HL-60/S4 treated with retinoic acid at 250 ng/mL for 4 days and 3 days (cell line): ENCODE measurements around the gene RPTOR.

Source experiments
- in situ Hi-C: fragments of 300-500 bp; cut with MboI; formaldehyde crosslinking; loops from 2 replicates; pipeline ENCODE4 v1.7.0; 2022; ENCODE audit warnings: low sequenced_read_pairs

The RPTOR gene

GRCh38 chr17:80984749-80985148 lies 440.1 kb downstream of the RPTOR start:
- in situ Hi-C loops = loop anchor here (10.0 kb wide), 1 partner anchor 550 kb away; no protein-coding TSS in a partner anchor

GRCh38 chr17:80986046-80986445 lies 441.4 kb downstream of the RPTOR start:
- in situ Hi-C loops = loop anchor here (10.0 kb wide), 1 partner anchor 551 kb away; no protein-coding TSS in a partner anchor

- in situ Hi-C loops = loop anchor here (10.0 kb wide), 1 partner anchor 552 kb away; no protein-coding TSS in a partner anchor
Observed at GRCh38 chr17:80986816-80987475, 442.3 kb downstream of the RPTOR start.

GRCh38 chr17:80987941-80988461 lies 443.4 kb downstream of the RPTOR start:
- in situ Hi-C loops = loop anchor here (10.0 kb wide), 1 partner anchor 553 kb away; no protein-coding TSS in a partner anchor

- in situ Hi-C loops = loop anchor here (10.0 kb wide), 1 partner anchor 555 kb away; no protein-coding TSS in a partner anchor
Observed at GRCh38 chr17:80989586-80989913, 444.9 kb downstream of the RPTOR start.

- in situ Hi-C loops = no loop called here
Observed at GRCh38 chr17:80990921-80991644, 446.4 kb downstream of the RPTOR start.

- in situ Hi-C loops = no loop called here
Observed at GRCh38 chr17:80991645-80992076, 447.0 kb downstream of the RPTOR start, which contains the start of gene CHMP6. Gene CHMP6 (plus strand): TSS chr17:80991841. CDS start chr17:80991919, 78 bp downstream.

- in situ Hi-C loops = no loop called here
Observed at GRCh38 chr17:80992077-80992947, 447.7 kb downstream of the RPTOR start.

- in situ Hi-C loops = no loop called here
Observed at GRCh38 chr17:80992948-80993624, 448.4 kb downstream of the RPTOR start.

GRCh38 chr17:80995131-80995530 lies 450.5 kb downstream of the RPTOR start:
- in situ Hi-C loops = no loop called here

- in situ Hi-C loops = no loop called here
Observed at GRCh38 chr17:80996422-80997305, 452.0 kb downstream of the RPTOR start.

- in situ Hi-C loops = no loop called here
Observed at GRCh38 chr17:80997424-80998117, 452.9 kb downstream of the RPTOR start.

- in situ Hi-C loops = no loop called here
Observed at GRCh38 chr17:80998118-80998747, 453.6 kb downstream of the RPTOR start.

GRCh38 chr17:80998748-80999535 lies 454.3 kb downstream of the RPTOR start:
- in situ Hi-C loops = no loop called here

- in situ Hi-C loops = no loop called here
Observed at GRCh38 chr17:80999536-81000333, 455.1 kb downstream of the RPTOR start.

- in situ Hi-C loops = no loop called here
Observed at GRCh38 chr17:81000334-81000630, 455.6 kb downstream of the RPTOR start.
